Subcutaneous adipose tissue (tissue), 4 donors: ENCODE results near the gene GNPDA2. TPM values are rescaled to one million over a fixed set of nuclear protein-coding genes. Genes with fewer than 3 reads are reported as not detected.

ENCODE experiments used
- CTCF ChIP-seq: fragments of 450-650 bp; IDR thresholded peaks from one replicate; pipeline ENCODE4 v1.5.1; 2016; ENCODE audit warnings: low read depth, mild to moderate bottlenecking, control low read depth, antibody characterized with exemption, moderate library complexity
- total RNA-seq, 4 donors: library from RNA; depleted of rRNA; stranded (reverse); fragments of >200 nt; gene quantifications; one replicate each; pipeline ENCODE4 v1.1.0, GENCODE V29; 2016

Gene GNPDA2
- total RNA-seq, 4 donors from 2014 or later = 9.6 to 14.6 (median 12.8) TPM

GRCh38 chr4:44756559-44756958 lies 30.2 kb upstream of the GNPDA2 start:
- TF ChIP-seq CTCF = no peak

GRCh38 chr4:44740201-44740600 lies 13.8 kb upstream of the GNPDA2 start:
- TF ChIP-seq CTCF = no peak

GRCh38 chr4:44738615-44739014 lies 12.3 kb upstream of the GNPDA2 start:
- no peak for TF ChIP-seq CTCF

GRCh38 chr4:44736900-44737299 lies 10.5 kb upstream of the GNPDA2 start:
- TF ChIP-seq CTCF = no peak

GRCh38 chr4:44727471-44727870 lies 1.1 kb upstream of the GNPDA2 start:
- TF ChIP-seq CTCF = no peak

- TF ChIP-seq CTCF = no peak
Measured at GRCh38 chr4:44725726-44726037, 674 bp downstream of the GNPDA2 start.

- TF ChIP-seq CTCF = no peak
Measured at GRCh38 chr4:44725166-44725565, 1.2 kb downstream of the GNPDA2 start.

GRCh38 chr4:44722001-44722400 lies 4.4 kb downstream of the GNPDA2 start:
- no peak for TF ChIP-seq CTCF
